Nephron (organoid): ENCODE data around the gene MAPK8.

Source experiments
- H3K27ac Mint-ChIP-seq, 3 experiments: 2 replicates each; pipeline ENCODE4 v1.8.0; 2020; ENCODE audit warnings: mixed read lengths in 3 of 3, mild to moderate bottlenecking in 2 of 3, moderate library complexity in 1 of 3
- H3K27me3 Mint-ChIP-seq: 2 replicates; pipeline ENCODE4 v1.8.0; 2021; ENCODE audit warnings: low read depth, mild to moderate bottlenecking, moderate library complexity, mixed read lengths
- H3K36me3 Mint-ChIP-seq: 2 replicates; pipeline ENCODE4 v1.8.0; 2020; ENCODE audit warnings: low read depth, mixed read lengths
- H3K4me1 Mint-ChIP-seq: 2 replicates; pipeline ENCODE4 v1.8.0; 2020; ENCODE audit warnings: mixed read lengths
- H3K4me3 Mint-ChIP-seq, 3 experiments: 2 replicates each; pipeline ENCODE4 v1.8.0; 2020; ENCODE audit warnings: mild to moderate bottlenecking in 3 of 3, mixed read lengths in 3 of 3, moderate library complexity in 2 of 3
- H3K9me3 Mint-ChIP-seq: 2 replicates; pipeline ENCODE4 v1.8.0; 2020; ENCODE audit warnings: mixed read lengths
- TF ChIP-seq, protein P1 (sequence below), 3 experiments: fragments of 200-600 bp; sonication (generic); IDR thresholded peaks; one replicate each; pipeline ENCODE4 v1.5.0; 2021; ENCODE audit warnings: antibody characterized with exemption in 3 of 3; ENCODE audit not compliant: unreplicated experiment in 3 of 3

MAPK8 gene

DNA sequence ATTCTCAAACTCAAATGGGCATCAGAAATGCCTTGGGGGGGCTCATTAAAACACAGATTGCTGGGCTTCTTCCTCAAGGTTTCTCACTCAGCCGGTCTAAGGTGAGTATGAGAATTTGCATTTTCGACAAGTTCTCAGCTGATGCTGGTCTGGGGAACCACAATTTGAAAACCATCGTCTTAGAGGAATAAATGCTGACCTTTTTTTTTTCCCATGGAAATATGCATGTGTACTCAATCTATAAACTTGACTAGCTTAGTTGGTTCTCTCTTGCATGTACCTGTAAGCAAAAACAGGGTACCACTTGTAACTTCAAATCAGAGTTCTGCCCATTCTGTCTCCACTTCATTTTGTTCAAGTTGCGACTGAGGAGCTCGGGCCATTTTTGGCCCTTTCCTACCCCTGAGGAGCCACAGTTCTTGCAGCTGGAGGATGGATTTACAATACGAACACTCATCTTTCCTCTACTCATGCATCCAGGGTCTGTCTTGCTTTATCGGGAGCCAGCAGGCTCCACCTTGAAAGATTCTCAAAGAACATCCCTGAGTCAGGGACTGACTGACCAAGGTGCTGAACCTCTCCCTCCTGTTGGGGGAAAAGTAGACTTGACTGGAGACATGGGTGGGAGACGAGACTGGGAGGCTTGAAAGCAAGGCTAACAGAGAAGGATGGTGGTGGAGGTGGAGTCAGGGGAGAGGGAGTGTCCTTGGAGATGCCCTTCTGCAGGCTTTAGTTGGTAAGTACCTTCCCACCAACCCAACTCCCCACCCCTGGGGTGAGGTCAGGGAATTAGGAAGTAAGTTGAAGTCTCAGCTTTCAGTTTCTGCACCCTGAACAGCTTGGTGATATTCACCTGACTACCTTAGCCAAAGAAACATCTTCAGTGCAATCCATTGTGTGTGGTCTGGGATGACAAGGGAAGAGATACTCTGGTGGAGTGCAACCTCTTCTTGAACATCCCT is 3.7 kb upstream of the MAPK8 start:
- H3K27ac Mint-ChIP-seq = no peak overlapping the region
- TF ChIP-seq, protein P1, sequence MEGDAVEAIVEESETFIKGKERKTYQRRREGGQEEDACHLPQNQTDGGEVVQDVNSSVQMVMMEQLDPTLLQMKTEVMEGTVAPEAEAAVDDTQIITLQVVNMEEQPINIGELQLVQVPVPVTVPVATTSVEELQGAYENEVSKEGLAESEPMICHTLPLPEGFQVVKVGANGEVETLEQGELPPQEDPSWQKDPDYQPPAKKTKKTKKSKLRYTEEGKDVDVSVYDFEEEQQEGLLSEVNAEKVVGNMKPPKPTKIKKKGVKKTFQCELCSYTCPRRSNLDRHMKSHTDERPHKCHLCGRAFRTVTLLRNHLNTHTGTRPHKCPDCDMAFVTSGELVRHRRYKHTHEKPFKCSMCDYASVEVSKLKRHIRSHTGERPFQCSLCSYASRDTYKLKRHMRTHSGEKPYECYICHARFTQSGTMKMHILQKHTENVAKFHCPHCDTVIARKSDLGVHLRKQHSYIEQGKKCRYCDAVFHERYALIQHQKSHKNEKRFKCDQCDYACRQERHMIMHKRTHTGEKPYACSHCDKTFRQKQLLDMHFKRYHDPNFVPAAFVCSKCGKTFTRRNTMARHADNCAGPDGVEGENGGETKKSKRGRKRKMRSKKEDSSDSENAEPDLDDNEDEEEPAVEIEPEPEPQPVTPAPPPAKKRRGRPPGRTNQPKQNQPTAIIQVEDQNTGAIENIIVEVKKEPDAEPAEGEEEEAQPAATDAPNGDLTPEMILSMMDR (IDR thresholded peaks at IDR 0.05; ENCODE audit: unreplicated experiment in 3 of 3) = no peak
- peaks cover 17% of the 10 kb centered on the region for H3K27me3 Mint-ChIP-seq
- no peaks in the 10 kb centered on the region for H3K36me3 Mint-ChIP-seq
- H3K4me1 Mint-ChIP-seq = peaks cover 5% of the 10 kb centered on the region
- H3K9me3 Mint-ChIP-seq = no peaks in the 10 kb centered on the region
- no peak overlapping the region for H3K4me3 Mint-ChIP-seq

DNA sequence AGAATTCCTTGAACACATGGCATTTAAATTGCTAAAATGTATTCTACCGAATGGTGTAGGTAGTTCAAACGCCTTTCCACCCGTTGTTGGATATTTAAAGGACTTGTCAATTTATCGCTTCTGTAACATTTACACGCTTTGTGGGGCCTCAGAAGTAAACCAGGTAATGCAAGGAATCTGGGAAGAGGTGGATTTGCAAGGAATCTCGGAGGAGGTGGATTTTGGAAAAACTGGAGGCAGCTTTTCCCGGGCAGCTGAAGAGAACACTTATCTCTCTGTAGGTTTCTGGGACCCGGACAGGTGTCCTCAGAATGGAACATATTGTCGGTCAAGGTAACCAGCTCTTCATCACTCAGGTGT is 592 bp upstream of the MAPK8 start:
- Mint-ChIP-seq H3K9me3 (no peaks in the 10 kb centered on the region), H3K27ac (peak overlapping the region; percentile 77 to 90 (median 77)), H3K36me3 (no peaks in the 10 kb centered on the region), H3K4me3 (peak overlapping the region; percentile 74 to 94 (median 89)), H3K4me1 (peaks cover 17% of the 10 kb centered on the region), H3K27me3 (peaks cover 6% of the 10 kb centered on the region)
- TF ChIP-seq, protein P1 (IDR thresholded peaks at IDR 0.05; ENCODE audit: unreplicated experiment in 3 of 3) = no peak

DNA sequence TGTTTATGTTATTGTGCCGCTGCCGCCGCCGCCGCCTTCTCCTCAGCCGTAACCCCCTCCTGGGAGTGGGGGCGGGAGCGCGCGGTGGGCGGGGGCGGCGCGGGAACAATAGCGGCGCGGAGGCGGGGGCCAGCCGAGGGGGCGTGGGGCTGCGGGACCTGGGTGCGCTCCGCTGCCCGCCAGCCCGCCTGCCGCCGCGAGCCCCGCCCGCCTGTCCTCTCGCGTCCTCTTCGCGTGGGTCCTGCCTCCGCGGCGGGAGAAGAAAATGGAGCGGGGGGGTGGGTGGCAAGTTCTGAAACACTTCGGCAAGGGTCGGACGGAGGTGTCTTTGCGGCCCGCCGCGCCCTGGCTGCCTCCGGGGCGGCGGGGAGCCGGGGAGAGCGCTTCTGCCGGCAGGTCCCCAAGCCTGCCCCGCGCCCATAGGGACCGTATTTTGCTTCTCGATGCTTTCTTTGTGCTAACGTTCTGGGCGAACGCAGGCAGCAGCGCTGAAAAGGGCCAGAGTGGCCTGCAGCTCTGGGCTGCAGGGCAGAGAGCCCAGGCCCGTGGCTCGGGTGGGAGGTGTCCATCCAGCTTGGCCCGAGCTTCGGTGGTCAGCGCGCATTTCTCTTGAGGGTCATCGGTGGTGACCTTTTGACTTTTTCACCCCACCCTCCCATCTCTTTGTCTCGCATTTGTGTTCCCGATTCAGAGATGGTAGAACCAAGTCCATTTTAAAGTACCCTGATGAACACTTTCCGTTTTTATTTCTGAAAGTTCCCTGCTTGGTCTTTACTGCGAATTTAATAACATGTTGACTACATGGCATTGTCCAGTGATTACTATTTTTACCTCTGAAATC is 613 bp downstream of the MAPK8 start:
- Mint-ChIP-seq H3K27me3 (peaks cover 6% of the 10 kb centered on the region), H3K27ac (peak overlapping the region; percentile 60 to 91 (median 84)), H3K9me3 (no peaks in the 10 kb centered on the region), H3K4me1 (peaks cover 17% of the 10 kb centered on the region), H3K36me3 (peaks cover 2% of the 10 kb centered on the region), H3K4me3 (peak overlapping the region; percentile 84 to 92 (median 89))
- TF ChIP-seq, protein P1 (IDR thresholded peaks at IDR 0.05; ENCODE audit: unreplicated experiment in 3 of 3) = no peak

DNA sequence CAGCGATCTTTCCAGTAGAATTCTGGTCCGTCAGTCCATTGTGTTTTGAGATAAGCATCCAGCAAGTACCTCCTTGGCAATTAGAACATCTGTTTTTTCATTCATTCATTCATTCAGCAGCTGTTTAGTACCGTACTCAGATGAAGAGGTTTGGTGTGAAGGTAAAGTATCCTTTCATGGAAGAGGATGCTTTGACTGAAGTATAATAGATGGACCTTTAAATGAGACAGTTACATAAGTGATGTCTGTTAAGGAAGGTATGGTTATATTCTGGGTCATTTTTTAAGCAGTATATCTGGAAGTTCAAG is 1.2 kb downstream of the MAPK8 start:
- Mint-ChIP-seq H3K27ac (peak overlapping the region; percentile 60 to 91 (median 84)), H3K4me3 (peak overlapping the region; percentile 84 to 92 (median 89)), H3K36me3 (peaks cover 5% of the 10 kb centered on the region)

DNA sequence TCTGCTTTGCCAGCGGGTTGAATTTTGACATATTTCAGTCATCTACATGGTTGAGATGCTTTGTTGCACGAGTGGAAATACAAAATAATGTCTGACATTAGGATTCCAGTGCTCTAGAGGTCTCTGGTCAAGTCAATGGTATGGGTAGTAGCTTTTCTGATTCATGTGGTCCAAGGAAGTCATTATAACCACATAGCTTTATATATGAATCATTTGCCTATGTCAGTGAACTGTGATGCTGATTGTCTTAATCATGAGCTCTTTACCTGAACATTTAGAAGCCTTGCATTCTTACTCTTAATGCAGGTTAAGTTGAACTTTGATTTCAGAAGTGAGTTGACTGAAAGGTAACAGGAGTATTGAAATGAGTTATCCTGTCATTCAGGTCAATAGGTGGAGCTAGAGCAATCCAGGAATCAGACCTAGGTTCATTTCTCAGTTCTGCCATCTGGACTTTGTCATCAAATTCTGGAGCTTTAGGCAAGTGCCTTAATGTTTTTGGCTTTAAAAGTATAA is 3.3 kb downstream of the MAPK8 start:
- Mint-ChIP-seq H3K4me1 (peaks cover 17% of the 10 kb centered on the region), H3K27me3 (peaks cover 4% of the 10 kb centered on the region), H3K4me3 (peak overlapping the region; percentile 22 to 69 (median 31)), H3K9me3 (no peaks in the 10 kb centered on the region), H3K36me3 (peaks cover 6% of the 10 kb centered on the region), H3K27ac (peak overlapping the region in 2 of 3 experiments; percentile 9 to 29)
- TF ChIP-seq, protein P1 (IDR thresholded peaks at IDR 0.05; ENCODE audit: unreplicated experiment in 3 of 3) = no peak

More for the DNA sequence above, 1.2 kb downstream of the MAPK8 start:
- Mint-ChIP-seq H3K27me3 (peaks cover 6% of the 10 kb centered on the region), H3K9me3 (no peaks in the 10 kb centered on the region), H3K4me1 (peaks cover 17% of the 10 kb centered on the region)
- TF ChIP-seq, protein P1 (IDR thresholded peaks at IDR 0.05; ENCODE audit: unreplicated experiment in 3 of 3) = no peak
